AG09319 (cell line): ENCODE data around the gene DDTL.

Experiments
- DNase-seq: peaks from one replicate; pipeline ENCODE4 v3.0.0-alpha.2; 2010; ENCODE audit warnings: low read depth; ENCODE audit errors: extremely low read depth
- TF ChIP-seq, protein P1 (sequence below): IDR thresholded peaks from 2 replicates; pipeline ENCODE4 v1.5.1; 2011; ENCODE audit warnings: low read depth, mild to moderate bottlenecking, inconsistent platforms, low read length, moderate library complexity

DDTL gene

DNA sequence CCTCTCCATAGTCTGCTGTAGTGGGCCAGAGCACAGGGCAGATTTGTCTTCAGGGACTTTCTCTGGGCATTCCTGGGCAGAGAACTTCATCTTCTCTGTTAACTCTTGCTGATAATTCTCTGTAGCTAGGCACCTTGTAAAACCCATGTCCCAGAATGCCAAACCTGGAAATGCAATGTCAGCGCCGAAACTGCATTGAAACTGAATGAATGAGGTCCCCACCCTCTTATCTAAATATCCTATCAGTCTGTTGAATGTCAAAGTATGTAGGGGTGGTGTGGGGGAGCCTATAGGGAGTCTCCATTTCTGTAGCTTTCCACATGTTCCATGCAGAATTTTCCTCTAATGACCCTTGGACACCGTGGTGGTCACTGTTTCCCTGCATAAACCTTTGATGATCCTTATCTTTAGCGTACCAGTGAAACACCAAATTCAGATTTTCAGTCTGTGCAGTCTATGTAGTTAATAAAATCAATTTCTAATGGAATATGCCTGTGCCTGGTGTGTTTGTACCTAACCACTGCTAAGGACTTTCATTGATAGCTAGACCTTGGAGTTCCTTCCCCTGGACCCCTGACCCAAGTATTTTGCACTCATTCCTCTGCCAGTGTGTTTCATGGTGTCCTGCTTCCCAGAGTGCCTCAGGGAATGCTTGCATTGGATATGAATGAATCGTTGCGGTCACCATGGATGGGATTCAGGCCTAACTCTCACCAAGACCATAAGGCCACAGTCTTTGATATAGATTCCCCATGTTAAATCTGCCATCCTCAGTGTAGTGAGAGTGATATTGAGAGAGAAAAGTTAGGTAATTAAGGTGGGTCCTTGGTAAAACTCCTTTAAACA lies 41.9 kb downstream of the DDTL start:
- no peak for DNase-seq
- TF ChIP-seq, protein P1, sequence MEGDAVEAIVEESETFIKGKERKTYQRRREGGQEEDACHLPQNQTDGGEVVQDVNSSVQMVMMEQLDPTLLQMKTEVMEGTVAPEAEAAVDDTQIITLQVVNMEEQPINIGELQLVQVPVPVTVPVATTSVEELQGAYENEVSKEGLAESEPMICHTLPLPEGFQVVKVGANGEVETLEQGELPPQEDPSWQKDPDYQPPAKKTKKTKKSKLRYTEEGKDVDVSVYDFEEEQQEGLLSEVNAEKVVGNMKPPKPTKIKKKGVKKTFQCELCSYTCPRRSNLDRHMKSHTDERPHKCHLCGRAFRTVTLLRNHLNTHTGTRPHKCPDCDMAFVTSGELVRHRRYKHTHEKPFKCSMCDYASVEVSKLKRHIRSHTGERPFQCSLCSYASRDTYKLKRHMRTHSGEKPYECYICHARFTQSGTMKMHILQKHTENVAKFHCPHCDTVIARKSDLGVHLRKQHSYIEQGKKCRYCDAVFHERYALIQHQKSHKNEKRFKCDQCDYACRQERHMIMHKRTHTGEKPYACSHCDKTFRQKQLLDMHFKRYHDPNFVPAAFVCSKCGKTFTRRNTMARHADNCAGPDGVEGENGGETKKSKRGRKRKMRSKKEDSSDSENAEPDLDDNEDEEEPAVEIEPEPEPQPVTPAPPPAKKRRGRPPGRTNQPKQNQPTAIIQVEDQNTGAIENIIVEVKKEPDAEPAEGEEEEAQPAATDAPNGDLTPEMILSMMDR, result no peak

DNA sequence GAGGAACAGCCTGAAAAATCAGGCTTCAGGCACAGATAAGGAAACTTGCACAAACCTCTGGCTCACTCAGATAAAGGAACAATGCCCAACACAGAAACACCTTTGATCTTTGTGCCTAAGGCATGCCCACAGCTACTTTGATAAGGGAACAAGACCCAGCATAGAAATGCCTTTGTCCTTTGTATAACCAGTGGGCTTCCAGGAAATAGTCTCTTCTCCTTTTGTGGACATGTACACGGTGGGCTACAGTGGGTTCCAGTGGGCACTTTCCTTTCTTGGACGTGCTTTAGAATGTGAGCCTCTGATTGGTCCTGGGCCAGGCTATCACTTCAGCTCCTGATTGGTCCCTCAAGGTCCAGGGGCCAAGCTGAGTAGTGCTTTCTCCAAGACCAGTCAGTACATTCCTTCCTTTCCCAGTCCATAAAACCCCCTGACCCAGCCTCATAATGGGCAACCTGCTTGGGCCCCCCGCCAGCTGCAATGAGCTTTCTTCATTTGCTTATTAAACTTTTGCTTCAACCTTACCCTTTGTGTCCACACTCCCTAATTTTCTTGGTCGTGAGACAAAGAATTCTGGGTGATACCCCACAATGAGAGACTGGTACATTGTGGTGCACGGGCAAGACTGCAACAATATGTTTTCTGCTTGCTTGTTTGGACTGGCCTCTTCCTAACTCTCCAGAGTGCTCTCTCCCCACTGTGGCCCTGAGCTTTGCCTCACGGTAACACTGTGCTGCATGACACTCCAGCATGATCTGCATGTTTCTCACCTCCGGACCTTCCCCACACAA lies 42.7 kb downstream of the DDTL start:
- TF ChIP-seq, protein P1, result no peak
- DNase-seq, result no peak

DNA sequence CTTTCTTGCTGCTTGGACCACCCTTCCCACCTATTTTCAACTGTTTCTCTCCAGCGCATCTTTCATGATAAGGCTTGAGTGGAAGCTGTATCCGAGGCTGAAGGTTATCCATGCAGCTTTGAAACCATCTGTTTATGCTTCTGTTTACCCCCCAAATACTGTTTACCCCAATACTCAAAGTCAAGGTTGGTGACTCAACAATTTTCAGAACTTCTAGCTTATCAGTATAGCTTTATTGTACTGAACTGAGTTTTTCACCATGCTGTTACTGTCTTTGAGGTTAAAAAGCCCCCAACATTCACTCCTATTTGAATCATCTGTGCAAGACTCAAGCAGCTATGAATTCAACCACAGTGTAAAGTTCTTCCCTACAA lies 43.3 kb downstream of the DDTL start:
- no peak for DNase-seq
- TF ChIP-seq, protein P1, result no peak

DNA sequence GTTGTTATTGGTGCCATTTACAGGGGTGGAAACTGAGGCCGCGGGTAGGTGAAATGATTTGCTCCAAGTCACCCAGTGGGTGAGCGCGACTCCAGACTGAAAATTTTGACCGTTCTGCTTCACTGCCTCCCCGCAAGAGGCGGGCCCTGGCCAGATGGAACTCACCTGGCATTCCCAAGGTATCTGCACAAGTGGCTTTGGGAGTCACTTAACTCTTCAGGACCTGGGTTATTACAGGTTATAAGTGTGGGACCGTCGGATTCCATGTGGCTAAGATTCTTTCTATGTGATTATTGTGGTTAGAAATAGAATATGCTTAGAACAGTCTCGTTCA lies 45.0 kb downstream of the DDTL start:
- TF ChIP-seq, protein P1, result no peak
- no peak for DNase-seq

DNA sequence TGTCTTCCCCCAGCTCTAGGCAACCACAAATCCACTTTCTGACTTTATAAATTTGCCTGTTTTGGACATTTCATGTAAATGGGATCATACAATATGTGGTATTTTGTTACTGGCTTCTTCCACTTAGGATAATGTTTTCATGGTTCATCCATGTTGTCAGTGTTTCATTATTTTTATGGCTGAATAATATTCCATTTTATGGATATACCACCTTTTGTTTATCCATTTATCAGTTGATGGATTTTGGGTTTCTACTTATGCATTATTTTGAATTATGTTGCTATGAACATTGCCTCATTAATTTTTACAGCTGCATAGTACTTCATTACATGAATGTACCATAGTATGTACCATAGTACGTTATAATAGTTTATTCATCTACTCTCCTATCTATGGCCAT lies 49.5 kb downstream of the DDTL start:
- DNase-seq, result no peak
- TF ChIP-seq, protein P1, result no peak

DNA sequence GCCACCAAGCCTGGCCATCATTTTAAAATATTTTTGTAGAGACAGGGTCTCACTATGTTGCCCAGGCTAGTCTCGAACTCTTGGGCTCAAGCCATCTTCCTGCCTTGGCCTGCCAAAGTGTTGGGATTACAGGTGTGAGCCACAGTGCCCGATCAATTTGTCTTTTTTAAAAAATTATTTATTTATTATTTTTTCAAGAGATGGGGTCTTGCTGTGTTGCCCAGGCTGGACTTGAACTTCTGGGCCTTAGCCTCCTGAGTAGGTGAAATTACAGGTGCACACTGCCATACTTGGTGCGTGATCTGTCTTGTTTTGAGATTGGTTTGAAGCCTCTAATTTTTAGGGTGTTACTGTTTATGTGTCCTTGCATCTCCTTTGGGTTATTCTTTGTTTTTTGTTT lies 54.6 kb downstream of the DDTL start:
- no peak for DNase-seq
- TF ChIP-seq, protein P1, result no peak
